ENCODE data around the gene DHX32. TPM values are rescaled to one million over a fixed set of nuclear protein-coding genes. Genes with fewer than 3 reads are reported as not detected.

DHX32 gene
- polyA plus RNA-seq, 1 donor from 2014 or later: 6.8 TPM

DNA sequence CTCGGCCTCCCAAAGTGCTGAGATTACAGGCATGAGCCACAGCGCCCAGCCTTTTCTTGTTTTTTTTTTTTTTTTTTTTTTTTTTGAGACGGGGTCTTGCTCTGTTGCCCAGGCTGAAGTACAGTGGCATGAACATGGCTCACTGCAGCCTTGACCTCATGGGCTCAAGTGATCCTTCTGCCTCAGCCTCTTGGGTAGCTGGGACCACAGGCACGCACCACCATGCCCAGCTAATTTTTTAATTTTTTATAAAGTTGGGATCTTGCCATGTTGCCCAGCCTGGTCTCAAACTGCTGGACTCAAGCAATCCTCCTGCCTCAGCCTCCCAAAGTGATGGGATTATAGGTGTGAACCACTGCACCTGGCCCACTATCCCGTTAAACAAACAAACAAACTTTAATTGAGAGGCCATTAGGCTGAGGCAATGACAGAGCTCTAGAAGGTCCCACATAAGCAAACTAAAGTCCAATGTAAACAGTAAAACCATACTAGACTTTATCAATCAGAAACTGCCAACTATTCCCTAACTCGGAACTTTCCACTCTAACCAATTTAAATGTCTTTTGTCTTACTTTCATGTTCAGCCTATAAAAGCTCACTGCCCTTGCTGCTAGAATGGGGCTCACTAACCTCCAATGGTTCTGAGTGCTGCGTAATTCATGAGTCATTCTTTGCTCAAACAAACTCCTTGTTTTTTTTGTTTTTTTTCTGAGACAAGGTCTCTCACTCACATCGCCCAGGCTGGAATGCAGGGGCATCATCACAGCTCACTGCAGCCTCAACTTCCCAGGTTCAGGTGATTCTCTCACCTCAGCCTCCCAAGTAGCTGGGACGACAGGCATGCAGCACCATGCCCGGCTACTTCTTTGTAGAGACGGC lies 1.9 kb downstream of the DHX32 start:
- no peak overlapping the region for H3K4me3 Mint-ChIP-seq
- H3K27ac Mint-ChIP-seq: peak overlapping the region in 1 of 3 donors; percentile 46
- no peaks in the 10 kb centered on the region for H3K27me3 Mint-ChIP-seq
- peaks cover 28% of the 10 kb centered on the region for H3K36me3 Mint-ChIP-seq
- peaks cover 0 to 18% (median 0%) of the 10 kb centered on the region in 3 donors for H3K9me3 Mint-ChIP-seq
- H3K4me1 Mint-ChIP-seq: no peaks in the 10 kb centered on the region

DNA sequence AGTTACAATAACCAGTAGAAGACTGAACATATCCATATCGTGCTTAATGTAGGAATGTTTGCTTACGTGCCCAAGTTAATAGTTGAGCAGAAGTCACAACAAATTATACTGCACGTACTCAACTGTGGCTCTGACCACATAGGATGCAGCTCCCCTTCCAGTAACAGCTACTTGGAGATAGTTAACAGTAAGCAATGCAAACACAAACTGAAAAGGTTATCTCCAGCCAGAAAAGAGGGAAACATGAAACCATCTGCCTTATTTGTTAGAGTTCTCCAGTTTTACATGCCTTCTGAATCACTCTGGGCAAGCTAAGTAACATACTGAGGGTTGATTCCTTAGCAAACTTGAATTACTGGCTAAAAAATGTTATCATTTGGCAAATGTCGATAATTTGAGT lies 9.8 kb downstream of the DHX32 start:
- peaks cover 0 to 2% (median 0%) of the 10 kb centered on the region in 3 donors for H3K4me1 Mint-ChIP-seq
- H3K27ac Mint-ChIP-seq: no peak overlapping the region
- H3K4me3 Mint-ChIP-seq: no peak overlapping the region
- H3K9me3 Mint-ChIP-seq: peaks cover 0 to 10% (median 0%) of the 10 kb centered on the region in 3 donors
- peaks cover 21% of the 10 kb centered on the region for H3K36me3 Mint-ChIP-seq
- no peaks in the 10 kb centered on the region for H3K27me3 Mint-ChIP-seq

DNA sequence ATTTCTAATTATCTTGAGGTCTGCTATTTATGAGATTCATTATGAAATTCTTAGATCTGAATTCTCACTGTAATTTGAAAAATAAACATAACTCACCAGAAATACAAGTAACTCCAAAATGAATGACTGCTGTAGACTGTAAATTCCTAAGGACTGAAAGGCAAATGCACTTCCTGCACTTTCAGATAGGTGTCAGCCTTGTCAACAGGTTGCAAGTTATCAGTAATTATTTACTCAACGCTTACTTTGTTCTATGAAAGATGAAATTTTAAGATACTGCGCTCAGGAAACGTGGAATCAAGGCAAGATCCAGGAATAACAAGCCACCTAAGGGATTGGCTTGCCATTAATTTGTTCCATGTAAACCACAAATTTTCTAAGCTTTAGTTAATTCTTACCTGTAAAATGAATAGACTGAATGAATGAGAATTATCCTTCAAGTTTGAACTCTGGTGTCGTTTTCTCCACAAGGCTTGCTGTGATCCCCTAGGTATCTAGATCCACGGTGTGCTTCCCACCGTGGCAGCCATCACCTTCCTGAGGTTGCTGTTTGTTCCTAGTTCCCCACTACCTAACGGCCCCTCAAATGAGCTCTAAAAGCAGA lies 12.6 kb downstream of the DHX32 start:
- H3K27me3 Mint-ChIP-seq: no peaks in the 10 kb centered on the region
- no peak overlapping the region for H3K4me3 Mint-ChIP-seq
- no peaks in the 10 kb centered on the region for H3K36me3 Mint-ChIP-seq
- H3K27ac Mint-ChIP-seq: no peak overlapping the region
- no peaks in the 10 kb centered on the region for H3K9me3 Mint-ChIP-seq
- peaks cover 0 to 2% (median 0%) of the 10 kb centered on the region in 3 donors for H3K4me1 Mint-ChIP-seq

DNA sequence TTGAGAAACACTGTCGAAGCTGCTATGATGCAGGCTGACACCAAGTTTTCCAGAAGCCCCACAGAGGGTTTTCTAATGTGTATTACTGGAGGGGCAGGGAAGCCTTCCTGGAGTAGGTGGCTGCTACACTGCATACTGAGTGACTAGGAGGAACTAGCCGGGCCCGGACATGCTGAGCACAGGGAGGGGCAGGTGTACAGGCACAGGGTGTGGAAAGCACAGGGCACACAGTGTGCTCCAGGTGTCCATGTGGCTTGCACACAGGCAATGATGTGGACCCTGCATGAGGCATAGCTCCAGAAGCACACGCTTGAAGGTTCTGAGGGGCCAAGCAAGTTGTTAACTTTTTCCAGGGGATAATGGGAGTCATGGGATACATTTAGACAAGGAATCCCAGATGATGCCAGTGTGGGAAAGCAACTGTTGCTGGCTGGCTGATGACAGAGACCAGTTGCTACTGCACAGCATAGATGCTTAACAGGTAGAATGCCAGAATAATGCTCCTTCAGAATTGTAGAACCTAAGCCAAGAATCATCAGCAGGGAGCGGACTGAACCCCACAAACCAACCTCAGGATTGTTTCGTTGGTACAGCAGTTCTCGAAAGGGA lies 14.6 kb downstream of the DHX32 start:
- H3K27ac Mint-ChIP-seq: no peak overlapping the region

DNA sequence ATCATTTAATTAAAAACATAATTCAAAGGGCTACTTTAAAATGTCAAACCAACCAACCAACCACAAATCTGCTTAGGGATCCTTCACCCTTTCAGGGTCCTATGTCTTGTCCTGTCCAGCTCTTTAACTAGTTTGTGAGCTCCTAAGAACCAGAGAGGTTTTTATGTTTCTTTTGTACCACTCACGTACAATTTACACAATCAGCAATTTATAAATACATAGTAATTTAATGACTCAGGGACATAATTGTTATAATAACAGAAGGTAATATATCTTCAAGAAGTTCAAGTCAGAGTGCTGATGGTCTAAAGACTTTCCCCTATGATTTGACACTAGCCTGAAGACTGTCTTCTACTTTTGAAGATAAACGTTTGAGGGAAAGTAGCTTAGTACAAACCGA lies 16.0 kb downstream of the DHX32 start:
- no peak overlapping the region for H3K4me3 Mint-ChIP-seq
- H3K27ac Mint-ChIP-seq: no peak overlapping the region
- H3K9me3 Mint-ChIP-seq: no peaks in the 10 kb centered on the region
- peaks cover 2% of the 10 kb centered on the region for H3K36me3 Mint-ChIP-seq
- no peaks in the 10 kb centered on the region for H3K27me3 Mint-ChIP-seq
- H3K4me1 Mint-ChIP-seq: peaks cover 0 to 2% (median 0%) of the 10 kb centered on the region in 3 donors

More for the DNA sequence above, 14.6 kb downstream of the DHX32 start:
- Mint-ChIP-seq H3K9me3 (no peaks in the 10 kb centered on the region), H3K36me3 (peaks cover 2% of the 10 kb centered on the region), H3K27me3 (no peaks in the 10 kb centered on the region), H3K4me1 (peaks cover 0 to 2% (median 0%) of the 10 kb centered on the region in 3 donors), H3K4me3 (no peak overlapping the region)

GRCh38 chr10:125859128-125859817 lies 21.8 kb downstream of the DHX32 start:
- Mint-ChIP-seq H3K27me3 (no peaks in the 10 kb centered on the region), H3K4me3 (no peak overlapping the region), H3K4me1 (peaks cover 0 to 2% (median 0%) of the 10 kb centered on the region in 3 donors), H3K9me3 (no peaks in the 10 kb centered on the region), H3K27ac (no peak overlapping the region), H3K36me3 (peaks cover 2% of the 10 kb centered on the region)

- Mint-ChIP-seq H3K27ac (no peak overlapping the region), H3K27me3 (no peaks in the 10 kb centered on the region), H3K9me3 (no peaks in the 10 kb centered on the region), H3K36me3 (peaks cover 8% of the 10 kb centered on the region), H3K4me1 (peaks cover 0 to 2% (median 0%) of the 10 kb centered on the region in 3 donors), H3K4me3 (no peak overlapping the region)
Observed at GRCh38 chr10:125857185-125857760, 23.8 kb downstream of the DHX32 start.

DNA sequence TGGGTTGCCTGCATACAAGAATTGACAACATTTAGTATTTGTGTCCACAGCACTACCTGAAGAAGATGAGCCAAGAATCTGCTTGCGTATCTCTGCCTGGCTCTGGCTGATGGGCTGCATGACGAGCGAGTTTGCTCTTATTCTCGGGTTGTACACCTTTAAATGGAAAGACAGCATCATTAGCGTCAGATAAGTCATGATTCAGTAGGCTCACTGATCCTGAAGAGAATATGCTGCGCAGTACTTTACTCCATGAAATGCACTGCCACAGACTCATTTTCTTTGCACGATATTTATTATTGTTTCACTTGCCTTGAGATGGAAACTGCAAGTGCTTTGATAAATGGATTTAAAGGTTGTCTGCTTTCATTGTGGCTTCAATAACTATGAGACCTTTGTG lies 28.6 kb downstream of the DHX32 start:
- H3K27me3 Mint-ChIP-seq: no peaks in the 10 kb centered on the region
- no peaks in the 10 kb centered on the region for H3K4me1 Mint-ChIP-seq
- peaks cover 6% of the 10 kb centered on the region for H3K36me3 Mint-ChIP-seq
- no peak overlapping the region for H3K4me3 Mint-ChIP-seq
- H3K9me3 Mint-ChIP-seq: no peaks in the 10 kb centered on the region
- no peak overlapping the region for H3K27ac Mint-ChIP-seq

DNA sequence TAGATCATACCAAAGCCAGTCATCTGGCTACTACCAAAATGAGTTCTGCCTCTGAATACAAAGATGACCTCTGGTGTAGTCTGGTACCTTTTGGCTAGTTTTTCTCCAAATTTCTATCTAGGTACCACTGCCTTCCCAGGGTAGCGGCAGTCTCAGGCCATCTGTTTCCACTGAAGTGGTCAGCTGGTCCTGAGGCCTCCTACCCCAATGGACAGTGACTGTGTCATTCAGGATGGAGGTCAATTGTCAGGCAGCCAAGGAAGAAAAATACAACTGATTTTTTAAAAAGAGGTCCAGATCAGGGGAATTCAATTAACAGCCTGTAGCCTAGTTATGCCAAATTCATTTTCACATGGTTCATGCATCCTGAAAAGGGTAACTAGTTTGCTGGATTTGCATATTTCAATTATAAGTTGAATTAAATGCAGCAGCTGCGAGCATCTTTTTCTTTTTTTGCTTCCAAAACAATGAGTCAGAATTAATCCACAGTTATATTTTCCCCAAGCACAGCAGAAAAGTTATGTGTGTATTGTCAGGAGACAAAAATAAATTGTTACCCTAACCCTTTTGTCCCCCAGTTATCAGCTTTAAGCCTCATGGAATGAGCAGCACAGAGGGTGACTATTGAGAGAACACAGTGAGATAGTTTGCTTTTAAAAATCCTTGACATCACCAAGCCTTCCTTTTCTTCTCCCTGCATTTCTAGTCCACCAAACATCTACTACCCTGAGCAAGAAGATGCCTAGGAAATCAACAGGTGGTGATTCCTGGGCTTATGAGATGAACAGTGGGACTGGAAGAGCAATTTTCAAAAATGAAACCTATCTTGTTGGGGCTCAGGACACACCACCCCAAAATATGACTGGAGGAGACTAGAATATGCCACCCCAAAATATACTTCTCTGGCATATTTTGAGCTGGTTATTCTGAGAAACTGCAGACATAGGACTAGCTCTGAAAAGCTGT lies 30.0 kb downstream of the DHX32 start:
- peaks cover 0 to 2% (median 0%) of the 10 kb centered on the region in 3 donors for H3K4me1 Mint-ChIP-seq
- H3K36me3 Mint-ChIP-seq: peaks cover 11% of the 10 kb centered on the region
- no peak overlapping the region for H3K27ac Mint-ChIP-seq
- no peak overlapping the region for H3K4me3 Mint-ChIP-seq
- H3K27me3 Mint-ChIP-seq: no peaks in the 10 kb centered on the region
- no peaks in the 10 kb centered on the region for H3K9me3 Mint-ChIP-seq

DNA sequence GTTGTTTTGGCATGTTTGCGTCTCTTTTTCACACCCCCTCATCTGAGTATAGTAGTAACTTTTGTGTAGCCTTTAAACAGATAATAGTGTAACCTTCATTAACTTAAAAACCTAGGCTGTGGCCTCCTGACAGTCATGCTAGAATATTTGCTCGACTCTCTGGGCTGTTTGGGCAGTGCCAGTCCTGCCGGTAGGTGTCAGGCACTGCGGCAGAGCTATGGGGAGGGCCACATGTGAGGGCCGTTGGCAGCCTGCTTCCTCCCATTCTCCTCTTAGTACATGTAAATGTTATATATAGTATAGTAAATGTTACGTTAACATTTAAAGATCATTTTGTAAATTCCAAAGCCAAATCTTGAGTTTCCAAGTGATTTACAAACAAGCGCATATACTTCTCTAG lies 31.6 kb downstream of the DHX32 start:
- peaks cover 0 to 2% (median 0%) of the 10 kb centered on the region in 3 donors for H3K4me1 Mint-ChIP-seq
- peaks cover 15% of the 10 kb centered on the region for H3K36me3 Mint-ChIP-seq
- no peaks in the 10 kb centered on the region for H3K27me3 Mint-ChIP-seq
- no peaks in the 10 kb centered on the region for H3K9me3 Mint-ChIP-seq
- H3K27ac Mint-ChIP-seq: no peak overlapping the region
- no peak overlapping the region for H3K4me3 Mint-ChIP-seq

- H3K36me3 Mint-ChIP-seq: peaks cover 14% of the 10 kb centered on the region
Observed at GRCh38 chr10:125848857-125849256, 32.2 kb downstream of the DHX32 start.

DNA sequence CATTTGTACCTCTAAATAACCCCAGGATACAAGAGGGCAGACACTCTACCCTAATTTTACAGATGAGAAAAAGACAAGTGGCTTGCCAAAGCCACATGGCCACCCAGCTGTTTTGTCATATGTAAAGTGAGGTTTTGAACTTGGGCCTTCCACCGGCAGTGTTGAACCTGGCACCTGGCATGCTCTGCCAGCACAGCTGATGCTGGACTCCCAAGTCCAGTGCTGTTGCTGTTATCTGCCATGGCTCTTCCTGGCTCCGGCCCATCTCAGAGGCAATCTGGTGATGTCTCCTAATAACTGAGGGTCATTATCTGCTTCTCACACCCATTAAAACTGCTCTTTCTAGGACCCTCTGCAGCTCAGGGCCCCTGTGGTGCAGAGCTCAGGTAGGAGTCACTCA lies 32.7 kb downstream of the DHX32 start:
- Mint-ChIP-seq H3K4me3 (no peak overlapping the region), H3K4me1 (peaks cover 0 to 2% (median 0%) of the 10 kb centered on the region in 3 donors), H3K27me3 (no peaks in the 10 kb centered on the region), H3K9me3 (no peaks in the 10 kb centered on the region), H3K36me3 (peaks cover 9% of the 10 kb centered on the region), H3K27ac (no peak overlapping the region)

More at GRCh38 chr10:125848857-125849256, 32.2 kb downstream of the DHX32 start:
- Mint-ChIP-seq H3K9me3 (no peaks in the 10 kb centered on the region), H3K27me3 (no peaks in the 10 kb centered on the region), H3K4me1 (peaks cover 0 to 2% (median 0%) of the 10 kb centered on the region in 3 donors), H3K4me3 (no peak overlapping the region), H3K27ac (no peak overlapping the region)

GRCh38 chr10:125846894-125847293 lies 34.2 kb downstream of the DHX32 start:
- Mint-ChIP-seq H3K27me3 (no peaks in the 10 kb centered on the region), H3K9me3 (no peaks in the 10 kb centered on the region), H3K27ac (no peak overlapping the region), H3K4me1 (peaks cover 0 to 2% (median 0%) of the 10 kb centered on the region in 3 donors), H3K36me3 (peaks cover 9% of the 10 kb centered on the region), H3K4me3 (no peak overlapping the region)

DNA sequence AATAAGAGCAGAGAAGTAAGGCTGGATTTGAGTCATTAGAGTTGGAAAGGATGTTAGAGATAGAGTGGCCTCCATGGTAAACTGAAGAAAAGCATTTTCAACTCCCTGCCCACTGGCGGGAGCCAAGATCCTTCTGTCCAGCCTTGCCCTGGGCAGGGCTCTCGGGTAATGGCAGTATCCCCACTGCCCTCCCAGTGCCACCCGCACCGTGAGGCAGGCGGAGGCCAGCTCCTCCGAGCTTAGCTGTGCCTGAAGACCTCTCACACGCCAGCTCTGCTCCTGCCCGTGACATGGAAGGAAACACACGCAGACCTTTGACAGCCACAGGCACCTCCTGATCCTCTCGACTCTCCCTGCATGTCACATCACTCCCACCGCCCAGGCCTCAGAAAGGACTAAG lies 35.5 kb downstream of the DHX32 start:
- Mint-ChIP-seq H3K4me3 (no peak overlapping the region), H3K4me1 (peaks cover 0 to 2% (median 0%) of the 10 kb centered on the region in 3 donors), H3K27ac (no peak overlapping the region), H3K36me3 (peaks cover 9% of the 10 kb centered on the region), H3K9me3 (no peaks in the 10 kb centered on the region), H3K27me3 (no peaks in the 10 kb centered on the region)
